HuH-7.5 (cell line): ENCODE measurements around the gene ACAP2.
"Not testable (repeated sequence)": the region's sequence is repeated elsewhere in the genome, so short reads cannot be mapped to it uniquely, and the experiment has no call there.

Experiments
- DNase-seq: peaks from one replicate; pipeline ENCODE4 v3.0.0; 2011; ENCODE audit warnings: low spot score

ACAP2 gene

GRCh38 chr3:195245531-195245951, 197.3 kb downstream of the ACAP2 start:
- no peak for DNase-seq

GRCh38 chr3:195241592-195242355, 201.0 kb downstream of the ACAP2 start:
- DNase-seq, result no peak

- no peak for DNase-seq
Measured at GRCh38 chr3:195240939-195241338, 201.9 kb downstream of the ACAP2 start.

- DNase-seq, result no peak
Measured at GRCh38 chr3:195240171-195240701, 202.6 kb downstream of the ACAP2 start.

GRCh38 chr3:195239121-195239520, 203.7 kb downstream of the ACAP2 start:
- no peak for DNase-seq

- DNase-seq, result no peak
Measured at GRCh38 chr3:195238586-195239118, 204.2 kb downstream of the ACAP2 start.

- no peak for DNase-seq
Measured at GRCh38 chr3:195238081-195238571, 204.7 kb downstream of the ACAP2 start.

- DNase-seq, result no peak
Measured at GRCh38 chr3:195236801-195237570, 205.8 kb downstream of the ACAP2 start.

- DNase-seq, result no peak
Measured at GRCh38 chr3:195236076-195236798, 206.6 kb downstream of the ACAP2 start.

- no peak for DNase-seq
Measured at GRCh38 chr3:195230244-195230643, 212.6 kb downstream of the ACAP2 start.

GRCh38 chr3:195228886-195229285, 213.9 kb downstream of the ACAP2 start:
- DNase-seq, result not testable (repeated sequence)

- no peak for DNase-seq
Measured at GRCh38 chr3:195227871-195228270, 214.9 kb downstream of the ACAP2 start.

- DNase-seq, result no peak
Measured at GRCh38 chr3:195226900-195227447, 215.8 kb downstream of the ACAP2 start.

- DNase-seq, result no peak
Measured at GRCh38 chr3:195226445-195226844, 216.4 kb downstream of the ACAP2 start.

- DNase-seq, result no peak
Measured at GRCh38 chr3:195224980-195225580, 217.7 kb downstream of the ACAP2 start.
